Measurements from ENCODE around the gene CLEC12A.
"Not testable (repeated sequence)": the region's sequence is repeated elsewhere in the genome, so short reads cannot be mapped to it uniquely, and the experiment has no call there.

CLEC12A gene

GRCh38 chr12:9943240-9943639 lies 28.0 kb upstream of the CLEC12A start:
- peaks cover 3% of the 10 kb centered on the region for H3K27me3 Mint-ChIP-seq (ENCODE audit: low read depth)

DNA sequence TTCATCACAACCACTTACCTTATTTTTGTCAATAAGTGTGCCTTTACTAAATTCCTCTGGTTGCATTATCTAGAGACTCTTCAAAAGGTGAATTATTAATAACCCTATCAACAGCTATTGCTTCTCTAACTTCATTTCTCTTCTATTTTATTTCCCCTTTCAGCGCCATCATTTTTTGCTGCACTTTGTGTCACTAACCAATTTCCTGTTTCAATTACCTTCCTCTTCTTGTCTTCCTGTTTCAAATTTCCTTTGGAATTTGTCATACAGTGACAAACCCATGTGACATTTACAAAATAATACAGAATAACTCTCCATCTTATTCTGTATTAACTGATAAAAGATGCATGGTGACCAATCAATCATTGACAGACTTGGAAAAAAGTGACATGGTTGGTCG lies 26.8 kb upstream of the CLEC12A start:
- H3K27ac Mint-ChIP-seq = no peak overlapping the region
- no peaks in the 10 kb centered on the region for H3K4me1 Mint-ChIP-seq
- H3K9me3 Mint-ChIP-seq = no peaks in the 10 kb centered on the region
- no peak overlapping the region for H3K4me3 Mint-ChIP-seq
- TF ChIP-seq, protein P1, sequence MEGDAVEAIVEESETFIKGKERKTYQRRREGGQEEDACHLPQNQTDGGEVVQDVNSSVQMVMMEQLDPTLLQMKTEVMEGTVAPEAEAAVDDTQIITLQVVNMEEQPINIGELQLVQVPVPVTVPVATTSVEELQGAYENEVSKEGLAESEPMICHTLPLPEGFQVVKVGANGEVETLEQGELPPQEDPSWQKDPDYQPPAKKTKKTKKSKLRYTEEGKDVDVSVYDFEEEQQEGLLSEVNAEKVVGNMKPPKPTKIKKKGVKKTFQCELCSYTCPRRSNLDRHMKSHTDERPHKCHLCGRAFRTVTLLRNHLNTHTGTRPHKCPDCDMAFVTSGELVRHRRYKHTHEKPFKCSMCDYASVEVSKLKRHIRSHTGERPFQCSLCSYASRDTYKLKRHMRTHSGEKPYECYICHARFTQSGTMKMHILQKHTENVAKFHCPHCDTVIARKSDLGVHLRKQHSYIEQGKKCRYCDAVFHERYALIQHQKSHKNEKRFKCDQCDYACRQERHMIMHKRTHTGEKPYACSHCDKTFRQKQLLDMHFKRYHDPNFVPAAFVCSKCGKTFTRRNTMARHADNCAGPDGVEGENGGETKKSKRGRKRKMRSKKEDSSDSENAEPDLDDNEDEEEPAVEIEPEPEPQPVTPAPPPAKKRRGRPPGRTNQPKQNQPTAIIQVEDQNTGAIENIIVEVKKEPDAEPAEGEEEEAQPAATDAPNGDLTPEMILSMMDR (IDR thresholded peaks at IDR 0.05; ENCODE audit: unreplicated experiment in 3 of 3) = no peak
- H3K27me3 Mint-ChIP-seq (ENCODE audit: low read depth) = peaks cover 3% of the 10 kb centered on the region
- no peaks in the 10 kb centered on the region for H3K36me3 Mint-ChIP-seq (ENCODE audit: low read depth)

More at GRCh38 chr12:9943240-9943639, 28.0 kb upstream of the CLEC12A start:
- Mint-ChIP-seq H3K4me3 (no peak overlapping the region), H3K36me3 (ENCODE audit: low read depth) (no peaks in the 10 kb centered on the region), H3K27ac (no peak overlapping the region), H3K4me1 (no peaks in the 10 kb centered on the region), H3K9me3 (no peaks in the 10 kb centered on the region)
- TF ChIP-seq, protein P1 (IDR thresholded peaks at IDR 0.05; ENCODE audit: unreplicated experiment in 3 of 3) = no peak

- peaks cover 5% of the 10 kb centered on the region for H3K36me3 Mint-ChIP-seq (ENCODE audit: low read depth)
These were observed 23.5 kb upstream of the CLEC12A start for GRCh38 chr12:9947674-9948073.

DNA sequence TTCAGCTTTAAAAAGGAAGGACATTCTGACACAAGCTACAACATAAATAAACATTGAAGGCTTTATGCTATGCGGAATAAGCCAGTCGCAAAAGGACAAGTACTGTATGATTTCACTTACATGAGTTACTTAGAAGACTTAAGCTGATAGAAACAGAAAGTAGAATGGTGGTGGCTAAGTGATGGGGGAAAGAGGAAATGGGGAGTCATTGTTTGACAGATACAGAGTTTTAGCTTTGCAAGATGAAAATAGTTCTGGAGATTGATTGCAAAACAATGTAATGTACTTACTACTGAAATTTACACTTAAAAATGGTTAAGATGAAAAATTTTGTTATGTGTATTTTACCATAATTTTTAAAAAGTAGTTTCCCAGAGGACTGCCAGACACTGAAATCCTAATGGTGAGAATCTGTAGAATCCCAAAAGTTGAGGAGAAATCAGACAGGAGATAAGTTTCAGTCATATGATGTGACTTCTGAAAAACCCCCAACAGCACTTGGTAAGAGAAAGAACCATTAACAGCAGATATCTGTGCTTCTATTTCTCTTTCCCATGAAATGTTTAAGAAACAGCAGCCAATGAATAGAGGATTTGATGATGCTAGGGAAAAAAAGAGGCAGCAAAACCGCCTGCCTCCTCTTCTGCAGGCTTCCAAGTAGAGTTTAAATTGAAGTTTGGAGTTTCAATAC lies 22.5 kb upstream of the CLEC12A start:
- Mint-ChIP-seq H3K4me3 (no peak overlapping the region), H3K27ac (no peak overlapping the region), H3K9me3 (peaks cover 4% of the 10 kb centered on the region), H3K4me1 (no peaks in the 10 kb centered on the region), H3K27me3 (ENCODE audit: low read depth) (no peaks in the 10 kb centered on the region), H3K36me3 (ENCODE audit: low read depth) (peaks cover 5% of the 10 kb centered on the region)
- TF ChIP-seq, protein P1 (IDR thresholded peaks at IDR 0.05; ENCODE audit: unreplicated experiment in 3 of 3) = no peak

More at GRCh38 chr12:9947674-9948073, 23.5 kb upstream of the CLEC12A start:
- Mint-ChIP-seq H3K27me3 (ENCODE audit: low read depth) (no peaks in the 10 kb centered on the region), H3K4me3 (no peak overlapping the region), H3K4me1 (no peaks in the 10 kb centered on the region), H3K9me3 (peaks cover 4% of the 10 kb centered on the region), H3K27ac (no peak overlapping the region)
- TF ChIP-seq, protein P1 (IDR thresholded peaks at IDR 0.05; ENCODE audit: unreplicated experiment in 3 of 3) = no peak

DNA sequence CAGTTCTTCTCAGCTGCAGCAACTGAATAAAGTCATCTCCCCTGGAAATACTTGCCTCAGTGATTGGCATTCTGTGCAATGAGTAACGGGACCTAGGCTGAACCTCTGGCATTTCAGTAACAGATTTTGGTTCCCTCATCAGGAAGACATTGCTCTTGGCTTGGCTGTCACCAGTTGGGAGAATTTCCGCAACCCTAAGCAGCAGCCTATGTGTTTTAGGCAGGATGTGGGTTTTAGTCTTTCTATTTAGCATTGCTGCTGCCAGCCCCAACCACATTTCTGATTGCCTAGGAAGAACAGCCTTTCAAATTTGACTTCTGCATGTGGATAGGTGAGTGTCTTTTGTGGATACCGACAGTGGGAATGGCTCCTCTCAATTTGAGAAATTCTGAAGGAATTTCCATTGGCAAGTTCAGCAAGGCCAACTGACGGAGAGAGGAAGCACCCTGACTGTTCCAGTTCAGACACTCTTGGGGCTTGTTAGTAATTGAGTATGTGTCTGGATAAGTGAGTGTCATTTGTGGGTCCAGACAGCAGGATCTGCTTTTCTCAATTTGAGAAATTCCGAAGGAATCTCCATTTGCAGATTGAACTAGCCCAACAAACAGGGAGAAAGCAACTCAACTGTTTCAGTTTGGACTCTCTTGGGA lies 20.1 kb upstream of the CLEC12A start:
- no peaks in the 10 kb centered on the region for H3K4me1 Mint-ChIP-seq
- H3K9me3 Mint-ChIP-seq = peaks cover 4% of the 10 kb centered on the region
- no peak overlapping the region for H3K27ac Mint-ChIP-seq
- no peak overlapping the region for H3K4me3 Mint-ChIP-seq
- no peaks in the 10 kb centered on the region for H3K27me3 Mint-ChIP-seq (ENCODE audit: low read depth)
- H3K36me3 Mint-ChIP-seq (ENCODE audit: low read depth) = peaks cover 5% of the 10 kb centered on the region
- TF ChIP-seq, protein P1 (IDR thresholded peaks at IDR 0.05; ENCODE audit: unreplicated experiment in 3 of 3) = no peak

- H3K9me3 Mint-ChIP-seq; H3K4me3 Mint-ChIP-seq; H3K27ac Mint-ChIP-seq; H3K27me3 Mint-ChIP-seq (ENCODE audit: low read depth); H3K4me1 Mint-ChIP-seq; H3K36me3 Mint-ChIP-seq (ENCODE audit: low read depth): not testable (repeated sequence)
These were observed 18.1 kb upstream of the CLEC12A start for GRCh38 chr12:9952954-9953729.
